ENCODE results near the gene MVB12B.

The MVB12B gene

GRCh38 chr9:126518763-126519162 lies 192.1 kb downstream of the MVB12B start:
- no peak for DNase-seq (ENCODE audit: low read depth, low spot score)

GRCh38 chr9:126519660-126520420 lies 193.2 kb downstream of the MVB12B start:
- no peak for DNase-seq (ENCODE audit: low read depth, low spot score)

GRCh38 chr9:126520453-126520852 lies 193.8 kb downstream of the MVB12B start:
- no peak for DNase-seq (ENCODE audit: low read depth, low spot score)

- no peak for DNase-seq (ENCODE audit: low read depth, low spot score)
Observed at GRCh38 chr9:126521089-126521488, 194.5 kb downstream of the MVB12B start.

GRCh38 chr9:126521551-126521950 lies 194.9 kb downstream of the MVB12B start:
- DNase-seq (ENCODE audit: low read depth, low spot score), result no peak

GRCh38 chr9:126521976-126522590 lies 195.5 kb downstream of the MVB12B start:
- no peak for DNase-seq (ENCODE audit: low read depth, low spot score)

GRCh38 chr9:126522612-126523356 lies 196.2 kb downstream of the MVB12B start:
- DNase-seq (ENCODE audit: low read depth, low spot score), result no peak

- no peak for DNase-seq (ENCODE audit: low read depth, low spot score)
Observed at GRCh38 chr9:126523611-126524111, 197.0 kb downstream of the MVB12B start.

DNA sequence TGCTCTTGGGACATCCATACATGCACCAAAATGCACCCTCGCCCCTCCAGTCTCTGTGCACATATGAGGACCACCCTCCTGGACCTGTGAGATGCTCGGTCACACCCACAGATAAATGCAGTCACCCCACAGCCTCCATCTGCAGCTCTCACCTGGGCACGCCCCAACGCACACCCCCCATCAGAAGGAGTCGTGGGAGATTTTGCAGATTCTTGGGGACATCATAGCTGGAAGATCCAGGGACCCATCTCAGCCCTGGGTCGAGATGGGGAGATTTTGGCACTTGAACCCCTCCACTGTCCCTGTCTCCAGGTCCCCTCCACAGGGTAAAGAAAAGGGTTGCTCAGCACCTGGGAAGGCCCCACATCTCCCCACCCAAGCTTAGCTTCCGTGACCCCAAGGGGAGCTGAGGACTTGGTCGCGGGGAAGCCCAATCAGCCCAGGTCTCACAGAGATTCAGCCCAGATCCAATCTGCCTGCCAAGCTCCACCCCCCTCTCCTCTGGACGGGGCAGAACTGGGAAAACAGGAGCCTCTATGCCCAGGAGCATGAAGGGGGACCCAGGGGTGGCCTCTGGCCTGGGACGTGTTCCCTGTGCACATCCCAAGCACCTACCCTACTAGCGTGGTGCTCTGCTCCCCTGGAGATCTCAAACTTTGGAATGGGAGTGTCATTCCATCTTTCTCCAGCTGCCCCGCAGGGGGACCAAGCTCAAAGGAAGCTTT lies 197.9 kb downstream of the MVB12B start:
- DNase-seq (ENCODE audit: low read depth, low spot score), result no peak

DNA sequence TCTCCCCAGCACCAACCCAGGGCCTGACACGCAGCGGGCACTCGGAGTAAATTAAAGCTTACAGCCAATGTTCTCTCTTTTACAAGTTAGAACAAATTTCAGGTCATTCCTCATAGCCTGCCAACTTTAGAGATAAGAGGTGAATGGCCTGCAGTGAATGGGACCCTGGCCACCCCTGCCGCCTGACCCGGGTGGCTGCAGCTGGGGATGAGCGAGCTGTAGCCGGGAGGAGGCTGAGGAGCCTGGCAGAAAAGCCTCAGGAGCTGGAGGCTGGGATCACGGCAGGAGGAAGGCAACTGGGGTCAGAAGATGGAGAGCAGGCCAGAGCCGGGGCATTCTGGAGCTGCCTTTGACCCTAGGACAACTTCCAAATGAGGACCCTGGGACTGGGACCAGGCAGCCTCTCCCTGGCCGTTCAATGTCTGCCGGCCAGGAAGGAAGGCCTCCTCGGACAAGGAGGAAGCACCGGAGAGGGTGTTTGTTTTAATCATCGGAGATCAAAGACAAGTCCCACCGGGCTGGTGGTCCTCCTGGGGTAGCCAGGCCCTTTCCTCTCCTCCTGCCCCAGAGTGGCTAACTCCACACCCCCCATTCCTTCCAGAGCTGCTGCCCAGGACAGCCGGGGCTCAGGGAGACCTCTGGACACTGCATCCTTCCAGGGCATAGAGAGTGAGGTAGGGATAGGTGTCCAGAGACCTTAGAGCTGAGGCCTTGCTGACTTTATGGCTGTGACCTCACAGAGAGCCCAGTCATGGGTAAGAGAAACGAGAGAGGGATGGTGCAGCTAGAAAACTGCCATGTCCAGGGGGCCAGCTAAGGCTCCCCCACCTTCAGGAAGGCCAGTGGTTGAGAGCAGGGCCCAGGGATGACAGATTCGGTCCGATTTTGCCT lies 199.8 kb downstream of the MVB12B start:
- no peak for DNase-seq (ENCODE audit: low read depth, low spot score)

DNA sequence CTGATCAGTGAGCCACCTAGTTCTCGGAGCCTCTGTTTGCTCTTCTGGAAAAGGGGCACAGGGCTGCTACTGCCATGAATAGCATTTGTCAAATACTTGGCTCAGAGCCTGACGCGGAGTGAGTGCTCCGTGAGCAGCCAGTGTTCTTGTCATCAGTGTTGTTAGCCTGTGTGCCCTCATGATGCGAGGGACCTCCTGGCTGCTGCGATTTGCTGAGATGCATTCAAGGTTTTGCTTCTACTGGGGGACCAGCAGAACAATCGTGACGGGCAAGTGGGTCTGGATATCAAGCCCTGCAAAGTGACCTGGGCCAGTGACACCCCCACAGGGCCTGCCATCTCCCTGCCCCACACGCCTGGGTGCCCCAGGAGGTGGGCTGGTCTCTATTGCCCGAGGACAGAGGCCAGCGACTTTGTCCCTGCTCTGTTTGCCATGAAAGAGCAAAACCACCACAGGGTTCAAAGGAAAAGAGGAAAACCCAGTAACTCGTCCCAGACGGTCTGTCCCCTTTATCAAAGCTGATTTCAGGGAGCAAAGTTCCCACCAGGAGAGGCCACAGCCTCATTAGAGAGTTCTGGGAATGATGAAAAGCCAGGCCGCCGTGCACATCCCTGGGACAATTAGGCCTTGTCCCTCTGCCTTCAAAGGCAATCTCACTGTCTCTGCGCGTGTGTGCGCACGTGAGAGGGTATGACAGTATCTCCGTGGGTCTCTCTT lies 200.6 kb downstream of the MVB12B start:
- no peak for DNase-seq (ENCODE audit: low read depth, low spot score)

DNA sequence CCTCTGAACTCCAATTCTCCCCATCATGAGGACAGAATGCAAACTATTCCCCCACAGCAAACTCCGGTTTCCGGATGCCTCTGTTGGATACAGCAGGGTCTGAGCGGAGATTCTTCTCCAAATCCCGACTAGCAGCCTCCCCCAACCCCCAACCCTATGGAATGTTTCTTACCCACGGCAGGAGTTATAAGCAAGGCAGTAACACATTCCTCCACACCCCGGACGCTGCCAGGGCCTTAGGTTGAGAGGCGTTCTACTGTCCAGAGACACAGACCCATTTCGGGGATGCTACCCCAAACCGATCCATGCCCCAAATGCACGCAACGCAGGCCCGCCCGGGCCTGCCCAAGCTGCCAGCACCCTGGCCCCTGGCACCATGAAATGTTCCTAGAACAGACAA lies 201.5 kb downstream of the MVB12B start:
- DNase-seq (ENCODE audit: low read depth, low spot score), result no peak

DNA sequence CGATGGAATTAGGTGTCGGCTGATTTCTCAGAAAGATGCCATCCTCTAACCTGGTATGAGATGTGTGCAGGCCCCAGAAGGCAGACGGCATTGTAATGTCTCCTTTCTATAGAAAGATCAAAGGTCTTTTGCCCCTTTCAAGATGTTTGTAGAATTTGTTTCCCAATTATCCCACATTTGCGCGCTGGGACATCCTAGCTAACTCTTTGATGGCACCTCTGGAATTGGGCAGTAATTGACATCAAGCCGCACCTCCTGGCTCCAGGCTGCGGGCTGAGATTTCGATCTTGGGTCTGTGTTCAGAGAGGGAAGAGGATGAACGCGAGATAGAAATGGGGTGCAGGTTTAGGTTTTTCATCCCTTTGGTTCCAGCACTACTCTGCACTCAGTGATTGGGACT lies 202.3 kb downstream of the MVB12B start:
- no peak for DNase-seq (ENCODE audit: low read depth, low spot score)

GRCh38 chr9:126531035-126531571 lies 204.5 kb downstream of the MVB12B start:
- DNase-seq (ENCODE audit: low read depth, low spot score), result no peak

- DNase-seq (ENCODE audit: low read depth, low spot score), result no peak
Observed at GRCh38 chr9:126531591-126531990, 205.0 kb downstream of the MVB12B start.

- DNase-seq (ENCODE audit: low read depth, low spot score), result no peak
Observed at GRCh38 chr9:126532019-126532462, 205.4 kb downstream of the MVB12B start.

GRCh38 chr9:126532489-126532888 lies 205.9 kb downstream of the MVB12B start:
- no peak for DNase-seq (ENCODE audit: low read depth, low spot score)

DNA sequence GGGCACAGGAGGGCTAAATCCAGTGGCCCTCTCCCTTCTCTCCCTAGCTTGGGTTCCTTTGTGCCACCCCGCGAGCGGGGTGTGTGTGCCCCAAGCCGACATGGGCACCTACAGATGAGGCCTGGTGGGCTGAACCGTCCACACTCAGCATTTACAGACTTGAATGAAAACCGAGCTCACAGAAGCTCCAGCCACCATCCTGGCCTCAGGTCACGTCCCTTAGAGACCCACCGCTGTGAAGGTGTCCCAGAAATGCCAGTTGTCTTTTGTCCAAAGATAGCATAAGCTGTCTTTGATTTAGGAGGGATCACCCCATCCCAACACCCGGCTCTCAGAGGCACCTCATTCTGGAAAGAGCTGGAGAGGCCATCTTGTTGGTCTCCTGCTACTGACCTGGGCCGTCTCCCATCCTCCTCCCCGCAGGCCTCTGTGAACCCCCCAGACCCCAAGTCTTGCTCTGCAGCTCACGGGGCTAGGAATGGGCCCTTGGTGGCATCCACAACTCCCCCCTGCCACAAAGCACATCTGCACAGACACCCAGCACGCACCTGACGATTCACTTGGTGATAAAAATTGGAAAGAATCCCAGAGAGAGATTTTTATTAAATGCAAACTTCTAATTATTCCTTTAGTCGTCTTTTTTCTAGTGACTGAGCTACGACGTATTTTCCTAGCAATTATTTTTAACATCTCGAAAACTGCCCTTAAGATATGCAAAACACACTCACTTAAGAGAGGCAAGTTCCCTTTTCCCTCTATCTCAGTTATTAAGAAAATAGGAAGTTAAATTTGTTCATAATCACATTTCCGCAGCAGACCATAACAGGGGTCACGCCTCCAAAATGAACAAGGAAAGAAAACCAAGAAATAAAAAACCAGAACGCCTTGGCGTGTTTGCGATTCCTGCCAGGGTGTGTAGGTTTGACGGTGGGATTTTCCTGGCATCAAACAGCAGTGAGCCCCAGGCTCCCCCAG lies 206.6 kb downstream of the MVB12B start:
- no peak for DNase-seq (ENCODE audit: low read depth, low spot score)

- DNase-seq (ENCODE audit: low read depth, low spot score), result no peak
Observed at GRCh38 chr9:126533926-126534310, 207.3 kb downstream of the MVB12B start.

Data from activated CD4-positive, CD25-positive, alpha-beta regulatory T cell treated with anti-CD3 and anti-CD28 coated beads, Interleukin-2, amount 50 U/mL, for 16 hours (primary cell).